ENCODE results near the gene SPTBN4.
"Not testable (repeated sequence)": the region's sequence is repeated elsewhere in the genome, so short reads cannot be mapped to it uniquely, and the experiment has no call there.

The SPTBN4 gene

GRCh38 chr19:40512473-40513344 lies 45.9 kb downstream of the SPTBN4 start:
- H3K4me3 ChIP-seq (ENCODE audit: low read depth, low read length) = no peak overlapping the region
- no peak for TF ChIP-seq CTCF (IDR thresholded peaks at IDR 0.05; ENCODE audit: low read depth, low read length)
- DNase-seq (ENCODE audit: low read depth, low spot score) = peak; percentile 4
- in situ Hi-C loops (cut with HindIII; ENCODE audit: low sequenced_read_pairs) = no loop called here

- TF ChIP-seq CTCF (IDR thresholded peaks at IDR 0.05; ENCODE audit: low read depth, low read length) = no peak
- in situ Hi-C loops (cut with HindIII; ENCODE audit: low sequenced_read_pairs) = no loop called here
- no peak overlapping the region for H3K4me3 ChIP-seq (ENCODE audit: low read depth, low read length)
- DNase-seq (ENCODE audit: low read depth, low spot score) = no peak
Observed at GRCh38 chr19:40513345-40513678, 46.5 kb downstream of the SPTBN4 start.

- in situ Hi-C loops (cut with HindIII; ENCODE audit: low sequenced_read_pairs) = no loop called here
Observed at GRCh38 chr19:40513741-40514315, 47.0 kb downstream of the SPTBN4 start.

GRCh38 chr19:40517248-40517647 lies 50.4 kb downstream of the SPTBN4 start:
- no peak for TF ChIP-seq CTCF (IDR thresholded peaks at IDR 0.05; ENCODE audit: low read depth, low read length)
- in situ Hi-C loops (cut with HindIII; ENCODE audit: low sequenced_read_pairs) = no loop called here
- no peak for DNase-seq (ENCODE audit: low read depth, low spot score)
- no peak overlapping the region for H3K4me3 ChIP-seq (ENCODE audit: low read depth, low read length)

More at GRCh38 chr19:40513741-40514315, 47.0 kb downstream of the SPTBN4 start:
- TF ChIP-seq CTCF (IDR thresholded peaks at IDR 0.05; ENCODE audit: low read depth, low read length) = no peak
- no peak for DNase-seq (ENCODE audit: low read depth, low spot score)
- H3K4me3 ChIP-seq (ENCODE audit: low read depth, low read length) = no peak overlapping the region

- TF ChIP-seq CTCF (IDR thresholded peaks at IDR 0.05; ENCODE audit: low read depth, low read length) = no peak
- no peak for DNase-seq (ENCODE audit: low read depth, low spot score)
- in situ Hi-C loops (cut with HindIII; ENCODE audit: low sequenced_read_pairs) = no loop called here
- no peak overlapping the region for H3K4me3 ChIP-seq (ENCODE audit: low read depth, low read length)
Observed at GRCh38 chr19:40519352-40520322, 52.8 kb downstream of the SPTBN4 start.

GRCh38 chr19:40521276-40521675 lies 54.5 kb downstream of the SPTBN4 start:
- DNase-seq (ENCODE audit: low read depth, low spot score) = peak; percentile 15
- no peak overlapping the region for H3K4me3 ChIP-seq (ENCODE audit: low read depth, low read length)
- peak; percentile 49 for TF ChIP-seq CTCF (IDR thresholded peaks at IDR 0.05; ENCODE audit: low read depth, low read length)
- in situ Hi-C loops (cut with HindIII; ENCODE audit: low sequenced_read_pairs) = no loop called here

- DNase-seq (ENCODE audit: low read depth, low spot score); in situ Hi-C loops (cut with HindIII; ENCODE audit: low sequenced_read_pairs); H3K4me3 ChIP-seq (ENCODE audit: low read depth, low read length): not testable (repeated sequence)
Observed at GRCh38 chr19:40521900-40522299, 55.1 kb downstream of the SPTBN4 start.

All from astrocyte of the spinal cord (primary cell).